ENCODE data around the gene ANTXR2.

ANTXR2 gene

GRCh38 chr4:80069108-80069836, 3.8 kb downstream of the ANTXR2 start:
- Histone ChIP-seq H3K9me3 (ENCODE audit: control insufficient read depth, insufficient read depth, low read depth, low read length) (no peaks in the 10 kb centered on the region), H3K4me3 (ENCODE audit: low read depth, low read length) (no peak overlapping the region), H3K36me3 (ENCODE audit: control insufficient read depth, insufficient read depth, low read length) (0 out of 2 replicates have a peak, but pooled peaks cover 6% of the 10 kb centered on the region), H3K27ac (ENCODE audit: low read depth, low read length) (no peak overlapping the region), H3K27me3 (ENCODE audit: control insufficient read depth, insufficient read depth, low read length) (peaks cover 13% of the 10 kb centered on the region; the same call in 1 of the 2 replicates), H3K9ac (ENCODE audit: low read length) (no peak overlapping the region), H3K4me1 (ENCODE audit: control insufficient read depth, insufficient read depth, low read length) (peaks cover 13% of the 10 kb centered on the region; the same call in 1 of the 2 replicates)

DNA sequence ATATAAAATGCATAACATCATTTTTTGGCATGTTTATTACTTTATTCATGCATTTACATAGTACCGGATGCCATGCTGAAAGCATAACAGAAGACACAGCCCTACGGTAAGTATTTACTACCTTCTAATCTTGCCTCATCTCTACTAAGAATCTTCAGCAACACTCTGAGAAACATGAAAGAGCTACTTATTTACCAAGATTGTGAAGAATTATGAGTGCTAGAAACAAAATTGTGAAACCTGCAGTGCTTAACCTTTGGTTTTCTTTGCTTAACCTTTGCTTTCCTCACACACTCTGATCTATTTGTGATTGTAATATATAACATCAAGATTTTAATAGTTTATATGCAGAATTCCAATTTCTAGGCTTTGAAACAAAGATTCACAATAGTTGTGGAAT, 7.4 kb downstream of the ANTXR2 start:
- Histone ChIP-seq H3K9ac (ENCODE audit: low read length) (no peak overlapping the region), H3K27ac (ENCODE audit: low read depth, low read length) (no peak overlapping the region), H3K4me1 (ENCODE audit: control insufficient read depth, insufficient read depth, low read length) (no peaks in the 10 kb centered on the region), H3K36me3 (ENCODE audit: control insufficient read depth, insufficient read depth, low read length) (0 out of 2 replicates have a peak, but pooled peaks cover 6% of the 10 kb centered on the region), H3K27me3 (ENCODE audit: control insufficient read depth, insufficient read depth, low read length) (peaks cover 3% of the 10 kb centered on the region; the same call in 1 of the 2 replicates), H3K4me3 (ENCODE audit: low read depth, low read length) (no peak overlapping the region), H3K9me3 (ENCODE audit: control insufficient read depth, insufficient read depth, low read depth, low read length) (no peaks in the 10 kb centered on the region)

- no peaks in the 10 kb centered on the region for H3K36me3 ChIP-seq (ENCODE audit: control insufficient read depth, insufficient read depth, low read length)
- no peaks in the 10 kb centered on the region for H3K4me1 ChIP-seq (ENCODE audit: control insufficient read depth, insufficient read depth, low read length)
- H3K27me3 ChIP-seq (ENCODE audit: control insufficient read depth, insufficient read depth, low read length): no peaks in the 10 kb centered on the region
- no peak overlapping the region for H3K4me3 ChIP-seq (ENCODE audit: low read depth, low read length)
- H3K9me3 ChIP-seq (ENCODE audit: control insufficient read depth, insufficient read depth, low read depth, low read length): no peaks in the 10 kb centered on the region
- H3K27ac ChIP-seq (ENCODE audit: low read depth, low read length): no peak overlapping the region
- no peak overlapping the region for H3K9ac ChIP-seq (ENCODE audit: low read length)
Observed at GRCh38 chr4:80062527-80062926, 10.5 kb downstream of the ANTXR2 start.

GRCh38 chr4:80060804-80061203, 12.2 kb downstream of the ANTXR2 start:
- Histone ChIP-seq H3K9me3 (ENCODE audit: control insufficient read depth, insufficient read depth, low read depth, low read length) (no peaks in the 10 kb centered on the region), H3K9ac (ENCODE audit: low read length) (no peak overlapping the region), H3K27me3 (ENCODE audit: control insufficient read depth, insufficient read depth, low read length) (no peaks in the 10 kb centered on the region), H3K36me3 (ENCODE audit: control insufficient read depth, insufficient read depth, low read length) (no peaks in the 10 kb centered on the region), H3K4me1 (ENCODE audit: control insufficient read depth, insufficient read depth, low read length) (no peaks in the 10 kb centered on the region), H3K4me3 (ENCODE audit: low read depth, low read length) (no peak overlapping the region), H3K27ac (ENCODE audit: low read depth, low read length) (no peak overlapping the region)

DNA sequence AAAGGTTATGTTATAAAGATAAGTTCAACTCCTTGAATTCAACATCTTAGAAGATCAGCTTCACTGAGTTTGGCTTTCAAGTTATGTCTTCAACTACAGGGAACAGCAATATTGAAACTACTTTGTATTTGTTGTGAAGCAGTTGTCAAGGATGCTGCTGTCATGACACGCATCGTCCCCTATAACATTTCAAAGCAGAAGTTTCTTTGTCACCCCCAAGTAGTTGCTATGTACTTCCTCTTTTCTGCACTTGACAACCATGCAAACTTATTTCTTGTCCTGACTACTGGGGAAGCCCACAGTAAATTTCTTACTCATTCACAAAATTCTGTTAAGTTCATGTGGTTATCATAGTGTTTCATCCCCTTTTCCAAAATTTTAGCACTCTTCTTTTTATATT, 14.3 kb downstream of the ANTXR2 start:
- Histone ChIP-seq H3K36me3 (ENCODE audit: control insufficient read depth, insufficient read depth, low read length) (0 out of 2 replicates have a peak, but pooled peaks cover 2% of the 10 kb centered on the region), H3K4me3 (ENCODE audit: low read depth, low read length) (no peak overlapping the region), H3K9me3 (ENCODE audit: control insufficient read depth, insufficient read depth, low read depth, low read length) (no peaks in the 10 kb centered on the region), H3K27me3 (ENCODE audit: control insufficient read depth, insufficient read depth, low read length) (no peaks in the 10 kb centered on the region), H3K9ac (ENCODE audit: low read length) (no peak overlapping the region), H3K4me1 (ENCODE audit: control insufficient read depth, insufficient read depth, low read length) (no peaks in the 10 kb centered on the region), H3K27ac (ENCODE audit: low read depth, low read length) (no peak overlapping the region)

- peaks cover 11% of the 10 kb centered on the region; the same call in 1 of the 2 replicates for H3K4me1 ChIP-seq (ENCODE audit: control insufficient read depth, insufficient read depth, low read length)
- H3K4me3 ChIP-seq (ENCODE audit: low read depth, low read length): no peak overlapping the region
- H3K36me3 ChIP-seq (ENCODE audit: control insufficient read depth, insufficient read depth, low read length): 0 out of 2 replicates have a peak, but pooled peaks cover 2% of the 10 kb centered on the region
- H3K27me3 ChIP-seq (ENCODE audit: control insufficient read depth, insufficient read depth, low read length): no peaks in the 10 kb centered on the region
- no peaks in the 10 kb centered on the region for H3K9me3 ChIP-seq (ENCODE audit: control insufficient read depth, insufficient read depth, low read depth, low read length)
- no peak overlapping the region for H3K9ac ChIP-seq (ENCODE audit: low read length)
- H3K27ac ChIP-seq (ENCODE audit: low read depth, low read length): no peak overlapping the region
Observed at GRCh38 chr4:80054375-80054774, 18.7 kb downstream of the ANTXR2 start.

DNA sequence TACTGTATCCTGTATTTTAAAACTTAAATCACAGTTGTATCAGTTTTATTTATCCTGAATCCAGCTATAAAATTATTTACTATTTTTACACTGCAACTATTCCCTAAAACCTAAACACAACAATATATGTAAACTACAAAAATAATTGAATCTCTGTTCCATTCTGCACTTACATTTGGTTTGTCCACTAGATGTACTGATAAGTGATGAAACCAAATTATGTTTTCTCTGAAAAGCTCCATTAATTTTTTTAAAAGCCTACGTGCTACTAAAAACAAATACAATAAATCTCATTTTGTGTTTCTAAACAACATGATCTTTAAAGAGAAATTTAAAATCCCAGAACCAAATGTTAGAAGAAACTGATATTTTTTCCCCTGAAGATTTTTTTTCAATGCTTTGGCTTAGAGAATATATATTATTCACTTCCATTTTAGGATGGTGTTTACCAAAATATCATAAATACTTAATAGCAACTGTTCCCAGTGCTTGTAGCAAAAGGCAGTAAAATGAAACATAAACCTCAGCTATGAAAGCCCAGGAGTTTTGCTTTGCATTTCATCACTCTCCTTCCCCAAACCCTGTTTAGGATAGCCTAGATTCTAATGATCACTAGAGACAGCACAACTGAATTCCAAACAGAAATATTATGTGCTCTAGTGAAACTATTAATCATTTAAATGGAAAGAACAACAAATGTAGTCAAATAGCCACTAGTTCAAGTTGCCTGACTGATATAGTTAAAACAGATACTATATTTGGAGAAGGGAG, 19.7 kb downstream of the ANTXR2 start:
- Histone ChIP-seq H3K27ac (ENCODE audit: low read depth, low read length) (no peak overlapping the region), H3K27me3 (ENCODE audit: control insufficient read depth, insufficient read depth, low read length) (no peaks in the 10 kb centered on the region), H3K9me3 (ENCODE audit: control insufficient read depth, insufficient read depth, low read depth, low read length) (no peaks in the 10 kb centered on the region), H3K4me1 (ENCODE audit: control insufficient read depth, insufficient read depth, low read length) (peaks cover 14% of the 10 kb centered on the region; the same call in 1 of the 2 replicates), H3K36me3 (ENCODE audit: control insufficient read depth, insufficient read depth, low read length) (0 out of 2 replicates have a peak, but pooled peaks cover 2% of the 10 kb centered on the region), H3K9ac (ENCODE audit: low read length) (no peak overlapping the region), H3K4me3 (ENCODE audit: low read depth, low read length) (no peak overlapping the region)

- Histone ChIP-seq H3K9ac (ENCODE audit: low read length) (no peak overlapping the region), H3K36me3 (ENCODE audit: control insufficient read depth, insufficient read depth, low read length) (no peaks in the 10 kb centered on the region), H3K27ac (ENCODE audit: low read depth, low read length) (no peak overlapping the region), H3K4me1 (ENCODE audit: control insufficient read depth, insufficient read depth, low read length) (peaks cover 14% of the 10 kb centered on the region; the same call in 1 of the 2 replicates), H3K27me3 (ENCODE audit: control insufficient read depth, insufficient read depth, low read length) (no peaks in the 10 kb centered on the region), H3K9me3 (ENCODE audit: control insufficient read depth, insufficient read depth, low read depth, low read length) (no peaks in the 10 kb centered on the region), H3K4me3 (ENCODE audit: low read depth, low read length) (no peak overlapping the region)
Observed at GRCh38 chr4:80049813-80050534, 23.1 kb downstream of the ANTXR2 start.

DNA sequence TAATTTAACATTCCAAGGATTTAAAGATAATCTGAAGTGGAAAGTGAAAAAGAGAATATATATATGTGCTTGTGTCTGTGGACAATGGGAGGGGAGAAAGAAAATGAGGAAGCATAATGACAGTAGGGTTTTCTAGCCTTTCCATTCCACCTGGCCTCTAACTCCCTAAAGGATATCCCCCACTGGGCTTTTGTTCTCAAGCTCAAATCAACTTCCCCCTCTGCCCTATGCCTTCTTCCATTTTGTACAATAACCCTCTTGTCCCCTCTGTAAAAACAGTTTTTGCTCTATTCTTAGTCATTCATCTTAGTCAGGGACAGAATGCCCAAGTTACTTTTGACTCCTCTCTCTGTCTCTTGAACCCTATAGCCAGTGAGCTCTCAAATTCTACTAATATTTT, 23.6 kb downstream of the ANTXR2 start:
- Histone ChIP-seq H3K27me3 (ENCODE audit: control insufficient read depth, insufficient read depth, low read length) (no peaks in the 10 kb centered on the region), H3K9ac (ENCODE audit: low read length) (no peak overlapping the region), H3K36me3 (ENCODE audit: control insufficient read depth, insufficient read depth, low read length) (no peaks in the 10 kb centered on the region), H3K27ac (ENCODE audit: low read depth, low read length) (no peak overlapping the region), H3K4me3 (ENCODE audit: low read depth, low read length) (no peak overlapping the region), H3K9me3 (ENCODE audit: control insufficient read depth, insufficient read depth, low read depth, low read length) (no peaks in the 10 kb centered on the region), H3K4me1 (ENCODE audit: control insufficient read depth, insufficient read depth, low read length) (peaks cover 14% of the 10 kb centered on the region; the same call in 1 of the 2 replicates)

GRCh38 chr4:80045786-80046185, 27.2 kb downstream of the ANTXR2 start:
- no peak overlapping the region for H3K4me3 ChIP-seq (ENCODE audit: low read depth, low read length)
- no peak overlapping the region for H3K9ac ChIP-seq (ENCODE audit: low read length)
- H3K27ac ChIP-seq (ENCODE audit: low read depth, low read length): no peak overlapping the region
- no peaks in the 10 kb centered on the region for H3K27me3 ChIP-seq (ENCODE audit: control insufficient read depth, insufficient read depth, low read length)
- H3K9me3 ChIP-seq (ENCODE audit: control insufficient read depth, insufficient read depth, low read depth, low read length): no peaks in the 10 kb centered on the region
- H3K36me3 ChIP-seq (ENCODE audit: control insufficient read depth, insufficient read depth, low read length): no peaks in the 10 kb centered on the region
- peaks cover 11% of the 10 kb centered on the region; the same call in 1 of the 2 replicates for H3K4me1 ChIP-seq (ENCODE audit: control insufficient read depth, insufficient read depth, low read length)
